GM21381 (cell line): ENCODE measurements around the gene KRTAP9-7.
"Not testable (repeated sequence)": the region's sequence is repeated elsewhere in the genome, so short reads cannot be mapped to it uniquely, and the experiment has no call there.

Source experiments
- ATAC-seq: cut with Tn5 transposase; IDR thresholded peaks from one replicate; pipeline ENCODE4 v1.9.1; 2021; ENCODE audit warnings: mild to moderate bottlenecking, moderate library complexity; ENCODE audit not compliant: unreplicated experiment

Gene KRTAP9-7, protein sequence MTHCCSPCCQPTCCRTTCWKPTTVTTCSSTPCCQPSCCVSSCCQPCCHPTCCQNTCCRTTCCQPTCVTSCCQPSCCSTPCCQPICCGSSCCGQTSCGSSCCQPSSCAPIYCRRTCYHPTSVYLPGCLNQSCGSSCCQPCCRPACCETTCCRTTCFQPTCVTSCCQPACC

DNA sequence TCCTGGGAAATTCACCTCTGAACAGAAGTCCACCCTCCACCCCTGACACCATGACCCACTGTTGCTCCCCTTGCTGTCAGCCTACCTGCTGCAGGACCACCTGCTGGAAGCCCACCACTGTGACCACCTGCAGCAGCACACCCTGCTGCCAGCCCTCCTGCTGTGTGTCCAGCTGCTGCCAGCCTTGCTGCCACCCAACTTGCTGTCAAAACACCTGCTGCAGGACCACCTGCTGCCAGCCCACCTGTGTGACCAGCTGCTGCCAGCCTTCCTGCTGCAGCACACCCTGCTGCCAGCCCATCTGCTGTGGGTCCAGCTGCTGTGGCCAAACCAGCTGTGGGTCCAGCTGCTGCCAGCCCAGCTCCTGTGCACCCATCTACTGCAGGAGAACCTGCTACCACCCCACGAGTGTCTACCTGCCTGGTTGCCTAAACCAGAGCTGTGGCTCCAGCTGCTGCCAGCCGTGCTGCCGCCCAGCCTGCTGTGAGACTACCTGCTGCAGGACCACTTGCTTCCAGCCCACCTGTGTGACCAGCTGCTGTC is at the start of gene KRTAP9-7:
Gene KRTAP9-7 (plus strand): TSS at position 51 of the 543 bp plus-strand sequence. CDS start 0 bp downstream, at position 51.
- not testable (repeated sequence) for ATAC-seq

DNA sequence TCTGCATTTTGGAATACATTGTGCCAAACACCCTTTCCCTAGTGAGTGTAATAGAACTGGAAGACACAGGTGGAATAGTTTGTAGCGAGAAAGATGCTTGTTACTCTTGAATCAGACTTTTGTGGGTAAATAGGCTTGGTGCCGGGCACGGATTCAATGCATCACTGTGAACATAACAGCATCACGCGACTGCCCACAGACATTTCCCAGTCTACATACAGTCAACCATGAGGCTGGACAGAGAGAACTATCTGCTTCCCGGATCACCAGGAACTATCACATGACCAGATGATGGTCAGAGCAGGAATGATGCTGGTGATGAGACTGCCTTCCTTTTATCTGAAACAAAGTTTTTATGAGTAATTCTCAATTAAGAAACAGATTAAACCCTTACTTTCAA is 49.4 kb upstream of the KRTAP9-7 start:
- ATAC-seq: no peak

DNA sequence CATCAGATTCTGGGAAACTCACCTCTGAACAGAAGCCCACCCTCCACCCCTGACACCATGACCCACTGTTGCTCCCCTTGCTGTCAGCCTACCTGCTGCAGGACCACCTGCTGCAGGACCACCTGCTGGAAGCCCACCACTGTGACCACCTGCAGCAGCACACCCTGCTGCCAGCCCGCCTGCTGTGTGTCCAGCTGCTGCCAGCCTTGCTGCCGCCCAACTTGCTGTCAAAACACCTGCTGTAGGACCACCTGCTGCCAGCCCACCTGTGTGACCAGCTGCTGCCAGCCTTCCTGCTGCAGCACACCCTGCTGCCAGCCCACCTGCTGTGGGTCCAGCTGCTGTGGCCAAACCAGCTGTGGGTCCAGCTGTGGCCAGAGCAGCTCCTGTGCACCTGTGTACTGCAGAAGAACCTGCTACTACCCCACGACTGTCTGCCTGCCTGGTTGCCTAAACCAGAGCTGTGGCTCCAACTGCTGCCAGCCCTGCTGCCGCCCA is 48.9 kb upstream of the KRTAP9-7 start, which contains the start of gene KRTAP9-2:
Gene KRTAP9-2 (plus strand): TSS at position 51 of the 498 bp plus-strand sequence. CDS start 7 bp downstream, at position 58.
- ATAC-seq: not testable (repeated sequence)

DNA sequence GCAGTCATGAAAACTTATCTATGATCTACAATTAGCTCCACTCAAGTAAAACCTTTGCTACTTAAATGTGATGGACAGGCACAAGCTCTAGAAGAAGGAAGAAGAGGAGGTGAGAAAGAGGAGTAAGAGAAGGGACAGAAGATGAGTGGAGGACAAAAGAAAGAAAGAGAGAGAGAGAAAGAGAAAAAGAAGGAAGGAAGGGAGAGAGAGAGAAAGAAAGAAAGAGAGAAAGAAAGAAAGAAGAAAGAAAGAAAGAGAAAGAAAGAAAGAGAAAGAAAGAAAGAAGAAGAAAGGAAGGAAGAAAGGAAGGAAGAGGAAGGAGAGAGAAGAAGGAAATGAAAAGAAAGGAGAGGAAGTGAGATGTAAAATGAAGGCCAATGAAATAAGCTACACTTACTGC is 45.4 kb upstream of the KRTAP9-7 start:
- ATAC-seq: no peak

DNA sequence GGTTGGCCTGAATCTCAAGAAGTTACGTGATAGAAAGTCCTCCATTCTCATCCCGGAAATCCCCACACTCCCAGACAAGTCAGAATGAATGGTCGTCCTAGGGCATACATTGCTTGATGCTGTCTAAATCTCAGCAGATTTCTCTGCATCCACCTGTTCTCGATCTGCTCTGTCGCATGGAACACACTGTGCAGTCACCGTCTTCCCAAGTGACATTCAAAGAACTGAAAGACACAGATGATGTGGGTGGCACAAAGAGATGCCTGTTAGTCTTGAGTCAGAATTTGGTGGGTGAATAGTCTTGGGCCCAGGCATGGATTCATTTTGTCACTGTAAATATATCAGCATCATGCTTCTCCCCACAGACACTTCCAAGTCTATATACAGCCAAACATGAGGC is 43.8 kb upstream of the KRTAP9-7 start:
- no peak for ATAC-seq

DNA sequence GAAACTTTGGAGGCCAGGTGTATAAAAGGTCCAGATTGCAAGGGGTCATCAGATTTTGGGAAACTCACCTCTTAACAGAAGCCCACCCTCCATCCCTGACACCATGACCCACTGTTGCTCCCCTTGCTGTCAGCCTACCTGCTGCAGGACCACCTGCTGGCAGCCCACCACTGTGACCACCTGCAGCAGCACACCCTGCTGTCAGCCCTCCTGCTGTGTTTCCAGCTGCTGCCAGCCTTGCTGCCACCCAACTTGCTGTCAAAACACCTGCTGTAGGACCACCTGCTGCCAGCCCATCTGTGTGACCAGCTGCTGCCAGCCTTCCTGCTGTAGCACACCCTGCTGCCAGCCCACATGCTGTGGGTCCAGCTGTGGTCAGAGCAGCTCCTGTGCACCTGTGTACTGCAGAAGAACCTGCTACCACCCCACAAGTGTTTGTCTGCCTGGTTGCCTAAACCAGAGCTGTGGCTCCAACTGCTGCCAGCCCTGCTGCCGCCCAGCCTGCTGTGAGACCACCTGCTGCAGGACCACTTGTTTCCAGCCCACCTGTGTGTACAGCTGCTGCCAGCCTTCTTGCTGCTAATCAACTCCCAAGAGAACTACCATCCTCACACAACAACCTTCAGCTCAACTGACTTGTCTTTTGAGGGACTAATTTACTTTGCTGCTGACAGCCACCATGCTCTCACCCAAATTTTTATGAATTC is 42.9 kb upstream of the KRTAP9-7 start, which contains the start of gene KRTAP9-3:
Gene KRTAP9-3 (plus strand): TSS at position 51 of the 707 bp plus-strand sequence. CDS start 53 bp downstream, at position 104.
- not testable (repeated sequence) for ATAC-seq

DNA sequence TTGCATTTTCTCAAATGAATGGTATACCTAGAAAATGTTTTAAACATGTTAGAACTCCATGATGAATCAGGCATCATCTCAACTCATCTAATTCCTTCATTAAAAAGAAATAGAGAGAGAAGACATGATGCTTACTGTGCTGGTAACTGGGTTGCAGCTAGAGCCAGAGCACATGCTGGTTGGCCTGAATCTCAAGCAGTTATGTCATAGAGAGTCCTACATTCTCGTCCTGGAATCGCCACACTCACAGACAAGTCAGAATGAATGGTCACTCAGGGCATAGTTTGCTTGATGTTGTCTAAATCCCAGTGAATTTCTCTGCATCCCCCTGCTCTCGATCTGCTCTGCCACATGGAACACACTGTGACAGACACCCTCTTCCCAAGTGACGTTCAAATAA is 38.4 kb upstream of the KRTAP9-7 start:
- ATAC-seq: not testable (repeated sequence)

DNA sequence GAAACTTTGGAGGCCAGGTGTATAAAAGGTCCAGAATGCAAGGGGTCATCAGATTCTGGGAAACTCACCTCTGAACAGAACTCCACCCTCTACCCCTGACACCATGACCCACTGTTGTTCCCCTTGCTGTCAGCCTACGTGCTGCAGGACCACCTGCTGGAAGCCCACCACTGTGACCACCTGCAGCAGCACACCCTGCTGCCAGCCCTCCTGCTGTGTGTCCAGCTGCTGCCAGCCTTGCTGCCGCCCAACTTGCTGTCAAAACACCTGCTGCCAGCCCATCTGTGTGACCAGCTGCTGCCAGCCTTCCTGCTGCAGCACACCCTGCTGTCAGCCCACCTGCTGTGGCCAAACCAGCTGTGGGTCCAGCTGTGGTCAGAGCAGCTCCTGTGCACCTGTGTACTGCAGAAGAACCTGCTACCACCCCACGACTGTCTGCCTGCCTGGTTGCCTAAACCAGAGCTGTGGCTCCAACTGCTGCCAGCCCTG is 37.5 kb upstream of the KRTAP9-7 start, which contains the start of gene KRTAP9-8:
Gene KRTAP9-8 (plus strand): TSS at position 51 of the 489 bp plus-strand sequence. CDS start 53 bp downstream, at position 104.
- not testable (repeated sequence) for ATAC-seq

DNA sequence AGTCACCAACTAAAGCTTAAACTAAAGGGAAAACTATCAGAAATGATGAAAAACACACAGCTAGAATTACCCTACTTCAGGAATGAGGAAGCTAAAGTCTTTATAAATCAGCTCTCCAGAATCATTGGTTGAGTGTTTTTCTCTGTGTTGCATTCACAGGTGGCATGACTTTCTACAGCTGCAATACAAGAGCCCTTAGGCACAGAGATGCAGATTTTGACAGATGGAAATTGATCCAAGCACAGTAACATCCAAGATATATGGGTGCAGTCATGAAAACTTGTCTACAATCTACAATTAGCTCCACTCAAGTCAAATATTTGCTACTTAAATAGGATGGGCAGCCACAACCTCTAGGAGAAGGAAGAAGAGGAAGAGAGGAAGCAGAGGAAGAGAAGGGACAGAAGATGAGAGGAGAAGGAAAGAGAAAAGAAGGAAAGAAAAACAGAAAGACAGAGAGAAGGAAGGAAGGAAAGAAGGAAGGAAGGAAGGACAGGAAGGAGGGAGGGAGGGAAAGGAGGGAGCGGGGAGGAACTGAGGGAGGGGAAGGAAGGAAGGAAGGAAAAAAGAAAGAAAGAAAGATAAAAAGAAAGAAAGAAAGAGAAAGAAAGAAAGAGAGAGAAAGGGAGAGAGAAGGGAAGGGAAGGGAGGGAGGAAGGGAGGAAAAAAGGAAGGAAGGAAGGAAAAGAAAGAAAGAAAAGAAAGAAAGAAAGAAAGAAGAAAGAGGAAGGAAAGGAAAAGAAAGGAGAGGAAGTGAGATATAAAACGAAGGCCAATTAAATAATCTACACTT is 28.3 kb upstream of the KRTAP9-7 start:
- ATAC-seq: not testable (repeated sequence)

DNA sequence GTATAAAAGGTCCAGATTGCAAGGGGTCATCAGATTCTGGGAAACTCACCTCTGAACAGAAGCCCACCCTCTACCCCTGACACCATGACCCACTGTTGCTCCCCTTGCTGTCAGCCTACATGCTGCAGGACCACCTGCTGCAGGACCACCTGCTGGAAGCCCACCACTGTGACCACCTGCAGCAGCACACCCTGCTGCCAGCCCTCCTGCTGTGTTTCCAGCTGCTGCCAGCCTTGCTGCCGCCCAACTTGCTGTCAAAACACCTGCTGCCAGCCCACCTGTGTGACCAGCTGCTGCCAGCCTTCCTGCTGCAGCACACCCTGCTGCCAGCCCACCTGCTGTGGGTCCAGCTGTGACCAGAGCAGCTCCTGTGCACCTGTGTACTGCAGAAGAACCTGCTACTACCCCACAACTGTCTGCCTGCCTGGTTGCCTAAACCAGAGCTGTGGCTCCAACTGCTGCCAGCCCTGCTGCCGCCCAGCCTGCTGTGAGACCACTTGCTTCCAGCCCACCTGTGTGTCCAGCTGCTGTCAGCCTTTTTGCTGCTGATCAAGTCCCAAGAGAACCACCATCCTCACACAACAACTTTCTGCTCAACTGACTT is 25.8 kb upstream of the KRTAP9-7 start, which contains the start of gene KRTAP9-4:
Gene KRTAP9-4 (plus strand): TSS at position 51 of the 604 bp plus-strand sequence. CDS start 34 bp downstream, at position 85.
- not testable (repeated sequence) for ATAC-seq

DNA sequence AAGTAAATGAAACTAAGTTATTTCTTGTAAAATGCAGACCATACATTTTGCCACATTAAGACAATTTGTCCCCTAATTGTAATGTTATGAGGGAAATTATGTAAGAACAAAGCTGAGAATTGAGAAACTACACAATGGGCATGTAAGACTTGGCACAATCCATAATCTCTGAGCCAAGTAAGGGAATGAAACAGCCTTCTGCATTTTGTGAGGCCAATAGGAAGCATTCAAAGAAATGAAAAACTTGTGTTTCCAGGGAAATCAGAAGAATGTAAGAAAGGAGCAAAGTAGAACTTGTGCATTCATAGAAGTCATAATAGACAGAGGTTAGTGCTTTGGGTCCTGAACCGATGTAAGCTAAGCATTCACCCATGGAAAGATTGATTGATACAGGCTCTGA is 24.2 kb upstream of the KRTAP9-7 start:
- ATAC-seq: no peak

DNA sequence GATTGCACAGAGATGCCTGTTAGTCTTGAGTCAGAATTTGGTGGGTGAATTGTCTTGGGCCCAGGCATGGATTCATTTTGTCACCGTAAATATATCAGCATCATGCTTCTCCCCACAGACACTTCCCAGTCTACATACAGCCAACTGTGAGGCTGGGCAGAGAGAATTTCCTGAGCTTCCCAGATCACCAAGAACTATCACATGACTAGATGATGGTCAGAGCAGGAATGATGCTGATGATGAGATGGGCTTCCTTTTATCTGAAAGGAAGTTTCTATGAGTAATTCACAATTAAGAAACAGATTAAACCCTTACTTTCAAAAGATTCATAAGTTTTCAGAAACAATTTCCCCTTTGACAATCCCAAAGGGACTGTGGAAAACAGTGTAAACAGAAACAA is 20.6 kb upstream of the KRTAP9-7 start:
- no peak for ATAC-seq

DNA sequence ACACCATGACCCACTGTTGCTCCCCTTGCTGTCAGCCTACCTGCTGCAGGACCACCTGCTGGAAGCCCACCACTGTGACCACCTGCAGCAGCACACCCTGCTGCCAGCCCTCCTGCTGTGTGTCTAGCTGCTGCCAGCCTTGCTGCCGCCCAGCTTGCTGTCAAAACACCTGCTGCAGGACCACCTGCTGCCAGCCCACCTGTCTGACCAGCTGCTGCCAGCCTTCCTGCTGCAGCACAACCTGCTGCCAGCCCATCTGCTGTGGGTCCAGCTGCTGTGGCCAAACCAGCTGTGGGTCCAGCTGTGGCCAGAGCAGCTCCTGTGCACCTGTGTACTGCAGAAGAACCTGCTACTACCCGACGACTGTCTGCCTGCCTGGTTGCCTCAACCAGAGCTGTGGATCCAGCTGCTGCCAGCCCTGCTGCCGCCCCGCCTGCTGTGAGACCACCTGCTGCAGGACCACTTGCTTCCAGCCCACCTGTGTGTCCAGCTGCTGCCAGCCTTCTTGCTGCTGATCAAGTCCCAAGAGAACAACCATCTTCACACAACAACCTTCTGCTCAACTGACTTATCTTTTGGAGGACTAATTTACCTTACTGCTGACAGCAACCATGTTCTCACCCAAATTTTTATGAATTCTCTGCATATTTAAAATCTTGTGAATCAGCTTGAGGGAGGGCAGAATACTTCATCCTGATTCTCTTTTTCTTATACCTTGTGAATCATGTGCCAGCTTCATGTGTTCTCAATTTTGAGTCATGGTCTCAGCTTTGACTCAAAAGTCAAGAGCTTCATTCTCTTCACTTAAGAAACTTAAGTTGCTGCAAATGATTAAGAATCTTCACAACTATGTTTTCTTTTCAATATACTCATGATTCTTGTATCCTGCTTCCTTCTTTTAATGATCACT is 19.9 kb upstream of the KRTAP9-7 start, which contains the start of gene KRTAP9-9:
Gene KRTAP9-9 (plus strand): TSS at position 4 of the 910 bp plus-strand sequence.
- not testable (repeated sequence) for ATAC-seq

DNA sequence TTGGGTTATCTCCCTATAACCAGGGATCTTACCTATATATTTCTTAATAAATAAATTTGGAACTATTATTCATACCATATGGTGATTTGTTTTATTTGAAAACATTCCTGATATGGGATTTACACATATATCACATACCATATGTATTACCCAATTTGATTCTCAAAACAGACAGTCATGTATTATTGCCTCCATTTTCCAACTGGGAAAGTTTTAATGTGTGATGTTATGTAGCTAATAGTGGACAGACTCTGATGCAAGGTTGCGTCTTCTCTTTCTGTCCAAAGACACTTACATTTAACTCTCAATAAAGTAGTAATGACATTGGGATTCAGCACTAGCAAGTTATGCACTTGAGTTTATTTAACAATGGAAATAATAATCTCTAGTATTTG is 19.2 kb upstream of the KRTAP9-7 start:
- ATAC-seq: no peak

DNA sequence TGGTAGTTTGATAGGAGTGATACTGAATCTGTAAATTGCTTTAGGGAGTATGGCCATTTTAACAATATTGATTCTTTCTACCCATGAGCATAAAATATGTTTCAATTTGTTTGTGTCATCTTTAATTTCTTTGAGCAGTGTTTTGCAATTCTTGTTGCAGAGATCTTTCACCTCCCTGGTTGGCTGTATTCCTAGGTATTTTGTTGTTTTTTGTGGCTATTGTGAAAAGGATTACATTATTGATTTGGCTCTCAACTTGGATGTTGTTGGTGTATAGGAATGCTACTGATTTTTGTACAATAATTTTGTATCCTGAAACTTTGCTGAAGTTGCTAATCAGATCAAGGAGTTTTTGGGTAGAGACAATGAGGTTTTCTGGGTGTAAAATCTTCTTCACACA is 17.1 kb upstream of the KRTAP9-7 start:
- no peak for ATAC-seq

DNA sequence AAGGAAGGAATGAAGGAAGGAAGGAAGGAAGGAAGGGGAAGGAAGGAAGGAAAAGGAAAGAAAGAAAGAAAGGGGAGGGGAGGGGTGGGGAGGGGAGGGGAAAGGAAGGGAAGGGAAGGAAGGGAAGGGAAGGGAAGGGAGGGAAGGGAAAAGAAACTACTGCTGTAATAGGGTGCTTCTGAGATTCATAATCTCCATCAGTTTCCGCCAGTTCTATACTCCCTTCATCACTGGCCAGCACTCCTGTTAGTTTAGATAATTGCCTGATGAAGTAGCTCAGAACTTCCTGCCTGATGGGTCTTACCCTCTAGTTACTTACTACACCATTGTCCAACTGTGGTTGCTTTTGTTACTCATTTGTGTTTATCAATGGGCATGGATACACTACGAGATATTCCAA is 12.3 kb upstream of the KRTAP9-7 start:
- ATAC-seq: no peak

DNA sequence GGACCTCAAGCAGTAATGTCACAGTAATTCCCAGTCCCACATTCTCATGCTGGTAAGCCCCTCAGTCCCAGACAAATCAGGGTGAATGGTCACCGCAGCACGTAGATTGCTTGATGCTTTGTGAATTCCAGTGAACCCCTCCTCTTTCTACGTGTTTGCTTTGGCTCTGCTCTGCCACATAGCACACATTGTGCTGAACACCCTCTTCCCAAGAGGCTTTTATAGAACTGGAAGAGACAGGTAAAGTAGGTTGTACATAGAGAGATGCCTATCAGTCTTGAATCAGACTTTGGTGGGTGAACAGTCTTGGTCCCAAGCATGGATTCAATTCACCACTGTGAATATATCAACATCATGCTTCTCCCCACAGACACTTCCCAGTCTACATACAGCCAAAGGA is 10.9 kb upstream of the KRTAP9-7 start:
- no peak for ATAC-seq

DNA sequence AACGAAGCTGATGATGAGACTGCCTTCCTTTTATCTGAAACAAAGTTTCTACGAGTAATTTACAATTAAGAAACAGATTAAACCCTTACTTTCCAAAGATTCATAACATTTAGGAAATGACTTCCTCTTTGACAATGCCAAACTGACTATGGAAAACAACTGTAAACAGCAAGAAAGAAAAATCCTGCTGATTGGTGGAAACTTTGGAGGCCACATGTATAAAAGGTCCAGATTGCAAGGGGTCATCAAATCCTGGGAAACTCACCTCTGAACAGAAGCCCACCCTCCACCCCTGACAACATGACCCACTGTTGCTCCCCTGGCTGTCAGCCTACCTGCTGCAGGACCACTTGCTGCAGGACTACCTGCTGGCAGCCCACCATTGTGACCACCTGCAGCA is 10.4 kb upstream of the KRTAP9-7 start, which contains the start of gene KRTAP9-6:
Gene KRTAP9-6 (plus strand): TSS at position 301 of the 400 bp plus-strand sequence. CDS start 0 bp downstream, at position 301.
- ATAC-seq: no peak

DNA sequence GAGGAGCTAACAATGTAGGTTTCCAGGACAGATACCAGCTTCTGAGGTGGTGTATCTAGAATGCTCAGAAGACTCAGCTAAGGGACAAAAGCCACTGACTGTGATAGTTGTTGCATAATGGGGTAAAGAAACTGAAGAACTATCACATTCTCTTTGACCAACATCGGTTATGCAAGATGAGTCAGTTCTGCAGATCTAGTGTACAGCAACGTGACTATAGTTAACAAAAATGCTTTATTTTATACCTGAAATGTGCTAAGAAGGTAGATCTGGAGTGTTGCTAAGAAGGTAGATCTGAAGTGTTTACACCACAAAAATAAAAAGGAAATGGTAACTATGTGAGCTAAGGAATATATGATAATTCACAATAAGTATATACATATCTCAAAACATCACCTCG is 7.8 kb upstream of the KRTAP9-7 start:
- no peak for ATAC-seq
